Transverse colon (tissue), 4 donors: ENCODE results near the gene JCAD. TPM values are rescaled to one million over a fixed set of nuclear protein-coding genes. Genes with fewer than 3 reads are reported as not detected.
"Not testable (repeated sequence)": the region's sequence is repeated elsewhere in the genome, so short reads cannot be mapped to it uniquely, and the experiment has no call there.

ENCODE experiments used
- DNase-seq: peaks from one replicate; pipeline ENCODE4 v3.0.0-alpha.2; 2019
- H3K27ac ChIP-seq, 4 donors: fragments of 200-600 bp; sonication (generic); 2 replicates each; pipeline ENCODE4 v1.5.1; 2016 to 2018; ENCODE audit warnings: inconsistent platforms in 4 of 4
- H3K27me3 ChIP-seq: fragments of 200-600 bp; sonication (generic); 2 replicates; pipeline ENCODE4 v1.5.1; 2017; ENCODE audit warnings: inconsistent platforms
- H3K36me3 ChIP-seq, 4 donors: fragments of 200-600 bp; sonication (generic); 2 replicates each; pipeline ENCODE4 v1.5.1; 2017 to 2019; ENCODE audit warnings: inconsistent platforms in 4 of 4
- H3K4me1 ChIP-seq, 4 donors: fragments of 200-600 bp; sonication (generic); 2 replicates each; pipeline ENCODE4 v1.5.1; 2017 to 2020; ENCODE audit warnings: inconsistent platforms in 4 of 4
- H3K4me3 ChIP-seq, 4 donors: fragments of 200-600 bp; sonication (generic); 1 replicate in 1 of 4; 2 replicates in 3 of 4; pipeline versions ENCODE4 v1.5.1 to v1.6.1; 2017 to 2019; ENCODE audit warnings: inconsistent platforms in 4 of 4
- H3K9me3 ChIP-seq, 2 donors: fragments of 200-600 bp; sonication (generic); 2 replicates each; pipeline ENCODE4 v1.5.1; 2017 to 2019; ENCODE audit warnings: inconsistent platforms in 2 of 2
- CTCF ChIP-seq, 5 experiments: fragments of 200-600 bp in 3 of 5; fragments of 450-650 bp in 2 of 5; sonication (generic) in 3 of 5; IDR thresholded peaks; 1 replicate in 2 of 5; 2 replicates in 3 of 5; pipeline ENCODE4 v1.5.1; 2016 to 2017; ENCODE audit warnings: antibody characterized with exemption in 5 of 5, inconsistent platforms in 3 of 5, mild to moderate bottlenecking in 2 of 5, moderate library complexity in 1 of 5
- EP300 ChIP-seq: sonication (generic); formaldehyde crosslinking; IDR thresholded peaks from one replicate; pipeline ENCODE4 v1.6.1; 2017; ENCODE audit warnings: antibody characterized with exemption, low read depth
- POLR2A ChIP-seq: fragments of 450-650 bp; IDR thresholded peaks from one replicate; pipeline ENCODE4 v1.6.1; 2016; ENCODE audit warnings: antibody characterized with exemption, mild to moderate bottlenecking, moderate library complexity
- POLR2AphosphoS5 ChIP-seq, 3 donors: sonication (generic); formaldehyde crosslinking; IDR thresholded peaks; one replicate each; pipeline ENCODE4 v1.6.1; 2016; ENCODE audit warnings: antibody characterized with exemption in 3 of 3
- WGBS, 2 donors: methylation state at CpG; one replicate each; pipeline ENCODE4 v1.1.5; 2018; ENCODE audit warnings: low coverage in 1 of 2; 5-methylcytosine and 5-hydroxymethylcytosine counted together
- in situ Hi-C, 4 donors: fragments of 200-750 bp; cut with MboI; loops; one replicate each; pipeline versions ENCODE4 v1.15.0 to v1.15.1; 2017; ENCODE audit warnings: low sequenced_read_pairs in 3 of 4, low pct_ligation_motif_present in 1 of 4, low pct_unique_long_range_greater_than_20kb in 1 of 4
- intact Hi-C: fragments of 100-400 bp; cut with DNase I; formaldehyde crosslinking; loops from one replicate; pipeline ENCODE4 v1.15.1; 2023; ENCODE audit warnings: low total_unique reads
- total RNA-seq, 4 donors: library from RNA; depleted of rRNA; stranded (reverse); fragments of >200 nt; gene quantifications; one replicate each; pipeline ENCODE4 v1.1.0, GENCODE V29; 2016

Gene JCAD
- total RNA-seq, 4 donors from 2014 or later: 13.0 to 40.8 (median 19.9) TPM

- 93 to 100% methylated on average over 2 to 3 of the region's 3 CpGs for WGBS, 2 donors
- in situ Hi-C loops: loop anchor here in 1 of 4 donors (25.0 kb wide), 1 partner anchor 256 kb away; no protein-coding TSS in a partner anchor
Observed at GRCh38 chr10:29981510-29981909, 77.9 kb downstream of the JCAD start.

GRCh38 chr10:29980084-29980483 lies 79.3 kb downstream of the JCAD start:
- Histone ChIP-seq H3K4me1 (no peaks in the 10 kb centered on the region), H3K27me3 (no peaks in the 10 kb centered on the region), H3K27ac (no peak overlapping the region), H3K36me3 (no peaks in the 10 kb centered on the region), H3K9me3 (peaks cover 0 to 7% of the 10 kb centered on the region in 2 donors), H3K4me3 (no peak overlapping the region)
- intact Hi-C loops (no loop called here), in situ Hi-C loops (loop anchor here in 1 of 4 donors (25.0 kb wide), 1 partner anchor 257 kb away; no protein-coding TSS in a partner anchor)
- no peak for DNase-seq
- no peak for TF ChIP-seq CTCF (IDR thresholded peaks at IDR 0.05)
- TF ChIP-seq EP300: no peak
- no peak for TF ChIP-seq POLR2AphosphoS5 (IDR thresholded peaks at IDR 0.05)
- TF ChIP-seq POLR2A: no peak
- 72 to 74% methylated on average over 2 of the region's 2 CpGs for WGBS, 2 donors

More at GRCh38 chr10:29981510-29981909, 77.9 kb downstream of the JCAD start:
- H3K4me1 ChIP-seq: no peaks in the 10 kb centered on the region
- no peaks in the 10 kb centered on the region for H3K36me3 ChIP-seq
- no peak overlapping the region for H3K27ac ChIP-seq
- intact Hi-C loops: no loop called here
- TF ChIP-seq POLR2A (no peak), EP300 (no peak), CTCF (IDR thresholded peaks at IDR 0.05) (no peak), POLR2AphosphoS5 (IDR thresholded peaks at IDR 0.05) (no peak)
- H3K9me3 ChIP-seq: peaks cover 0 to 7% of the 10 kb centered on the region in 2 donors
- DNase-seq: no peak
- H3K4me3 ChIP-seq: no peak overlapping the region
- no peaks in the 10 kb centered on the region for H3K27me3 ChIP-seq

GRCh38 chr10:29979421-29979779 lies 80.0 kb downstream of the JCAD start:
- H3K36me3 ChIP-seq, H3K9me3 ChIP-seq, H3K4me1 ChIP-seq, H3K27ac ChIP-seq, intact Hi-C loops, DNase-seq, H3K4me3 ChIP-seq, H3K27me3 ChIP-seq: not testable (repeated sequence)
- in situ Hi-C loops: loop anchor here in 1 of 4 donors (25.0 kb wide), 1 partner anchor 258 kb away; no protein-coding TSS in a partner anchor
- WGBS, 2 donors: 80 to 94% methylated on average over 1 to 2 of the region's 2 CpGs

- H3K4me3 ChIP-seq: no peak overlapping the region
- H3K4me1 ChIP-seq: no peaks in the 10 kb centered on the region
- H3K27me3 ChIP-seq: no peaks in the 10 kb centered on the region
- in situ Hi-C loops: loop anchor here in 1 of 4 donors (25.0 kb wide), 1 partner anchor 260 kb away; no protein-coding TSS in a partner anchor
- intact Hi-C loops: no loop called here
- TF ChIP-seq POLR2A (no peak), POLR2AphosphoS5 (IDR thresholded peaks at IDR 0.05) (no peak), EP300 (no peak), CTCF (IDR thresholded peaks at IDR 0.05) (no peak)
- no peak for DNase-seq
- H3K27ac ChIP-seq: no peak overlapping the region
- H3K9me3 ChIP-seq: no peaks in the 10 kb centered on the region
- no peaks in the 10 kb centered on the region for H3K36me3 ChIP-seq
- 70 to 79% methylated on average over 2 to 4 of the region's 4 CpGs for WGBS, 2 donors
Observed at GRCh38 chr10:29977171-29977570, 82.2 kb downstream of the JCAD start.

- intact Hi-C loops (no loop called here), in situ Hi-C loops (loop anchor here in 1 of 4 donors (25.0 kb wide), 1 partner anchor 261 kb away; no protein-coding TSS in a partner anchor)
- Histone ChIP-seq H3K36me3 (no peaks in the 10 kb centered on the region), H3K9me3 (no peaks in the 10 kb centered on the region), H3K4me1 (no peaks in the 10 kb centered on the region), H3K27me3 (no peaks in the 10 kb centered on the region), H3K4me3 (no peak overlapping the region), H3K27ac (no peak overlapping the region)
- WGBS, 2 donors: 50 to 56% methylated on average over 1 to 2 of the region's 2 CpGs
- DNase-seq: no peak
- no peak for TF ChIP-seq EP300
Observed at GRCh38 chr10:29976134-29976533, 83.3 kb downstream of the JCAD start.
